Liver (tissue), 9 donors: Measurements from ENCODE around the gene KRT34. TPM values are rescaled to one million over a fixed set of nuclear protein-coding genes. Genes with fewer than 3 reads are reported as not detected.

Experiments
- DNase-seq: peaks from one replicate; pipeline ENCODE4 v3.0.0-alpha.2; 2017; ENCODE audit warnings: low spot score
- H3K27ac ChIP-seq, 2 donors: one replicate each; pipeline ENCODE4 v1.7.0; 2013; ENCODE audit warnings: inconsistent platforms in 2 of 2, low read length in 2 of 2, control low read depth in 1 of 2, low read depth in 1 of 2, mild to moderate bottlenecking in 1 of 2
- H3K27me3 ChIP-seq, 4 donors: one replicate each; pipeline versions ENCODE4 v1.6.1 to v1.7.0; 2013; ENCODE audit warnings: low read length in 3 of 4, inconsistent platforms in 1 of 4, mild to moderate bottlenecking in 1 of 4, moderate library complexity in 1 of 4; ENCODE audit not compliant: control insufficient read depth in 4 of 4, insufficient read depth in 4 of 4
- H3K36me3 ChIP-seq, 4 donors: one replicate each; pipeline versions ENCODE4 v1.6.1 to v1.7.0; 2013; ENCODE audit warnings: low read length in 3 of 4, mild to moderate bottlenecking in 3 of 4, low read depth in 1 of 4, moderate library complexity in 1 of 4; ENCODE audit not compliant: control insufficient read depth in 4 of 4, insufficient read depth in 3 of 4
- H3K4me1 ChIP-seq, 4 donors: one replicate each; pipeline versions ENCODE4 v1.6.1 to v1.7.0; 2013; ENCODE audit warnings: low read length in 3 of 4, mild to moderate bottlenecking in 3 of 4, moderate library complexity in 1 of 4; ENCODE audit not compliant: control insufficient read depth in 4 of 4, insufficient read depth in 4 of 4
- H3K4me3 ChIP-seq, 3 donors: one replicate each; pipeline versions ENCODE4 v1.6.1 to v1.7.0; 2013; ENCODE audit warnings: low read length in 3 of 3, control low read depth in 1 of 3, low read depth in 1 of 3, mild to moderate bottlenecking in 1 of 3
- H3K9ac ChIP-seq, 2 donors: one replicate each; pipeline ENCODE4 v1.7.0; 2013; ENCODE audit warnings: low read length in 2 of 2, mild to moderate bottlenecking in 2 of 2, moderate library complexity in 2 of 2, control low read depth in 1 of 2, low read depth in 1 of 2
- H3K9me3 ChIP-seq, 4 donors: one replicate each; pipeline versions ENCODE4 v1.6.1 to v1.7.0; 2013; ENCODE audit warnings: low read length in 3 of 4; ENCODE audit not compliant: control insufficient read depth in 4 of 4
- EGR1 ChIP-seq, 2 donors: IDR thresholded peaks; 2 replicates each; pipeline ENCODE4 v1.6.1; 2016 to 2018; ENCODE audit warnings: antibody characterized with exemption in 2 of 2, low read depth in 2 of 2
- FOXA1 ChIP-seq: IDR thresholded peaks from 2 replicates; pipeline ENCODE4 v1.6.1; 2016; ENCODE audit warnings: antibody characterized with exemption
- FOXA2 ChIP-seq: IDR thresholded peaks from 2 replicates; pipeline ENCODE4 v1.6.1; 2016; ENCODE audit warnings: antibody characterized with exemption
- GABPA ChIP-seq, 2 donors: IDR thresholded peaks in 1 of 2; conservative IDR thresholded peaks in 1 of 2; 2 replicates each; pipeline ENCODE4 v1.6.1; 2016; ENCODE audit warnings: antibody characterized with exemption in 2 of 2, mild to moderate bottlenecking in 1 of 2, moderate library complexity in 1 of 2
- HNF4A ChIP-seq, 2 donors: conservative IDR thresholded peaks; 2 replicates each; pipeline ENCODE4 v1.6.1; 2016; ENCODE audit warnings: antibody characterized with exemption in 2 of 2, mild to moderate bottlenecking in 2 of 2
- HNF4G ChIP-seq: IDR thresholded peaks from 2 replicates; pipeline ENCODE4 v1.6.1; 2016; ENCODE audit warnings: antibody characterized with exemption
- JUND ChIP-seq, 2 donors: IDR thresholded peaks; 2 replicates each; pipeline ENCODE4 v1.6.1; 2016; ENCODE audit warnings: antibody characterized with exemption in 2 of 2
- MAX ChIP-seq: IDR thresholded peaks from 2 replicates; pipeline ENCODE4 v1.6.1; 2016; ENCODE audit warnings: antibody characterized with exemption
- NR2F2 ChIP-seq: IDR thresholded peaks from 2 replicates; pipeline ENCODE4 v1.6.1; 2016; ENCODE audit warnings: antibody characterized with exemption
- RAD21 ChIP-seq, 2 donors: IDR thresholded peaks; 2 replicates each; pipeline ENCODE4 v1.6.1; 2016; ENCODE audit warnings: antibody characterized with exemption in 2 of 2, mild to moderate bottlenecking in 2 of 2
- RXRA ChIP-seq, 2 donors: IDR thresholded peaks; 2 replicates each; pipeline ENCODE4 v1.6.1; 2017 to 2018; ENCODE audit warnings: antibody characterized with exemption in 2 of 2, mild to moderate bottlenecking in 1 of 2
- SP1 ChIP-seq: IDR thresholded peaks from 2 replicates; pipeline ENCODE4 v1.6.1; 2018; ENCODE audit warnings: antibody characterized with exemption, mild to moderate bottlenecking
- TAF1 ChIP-seq: conservative IDR thresholded peaks from 2 replicates; pipeline ENCODE4 v1.6.1; 2016; ENCODE audit warnings: antibody characterized with exemption, mild to moderate bottlenecking
- YY1 ChIP-seq: IDR thresholded peaks from 2 replicates; pipeline ENCODE4 v1.6.1; 2016; ENCODE audit warnings: antibody characterized with exemption, mild to moderate bottlenecking
- ZBTB33 ChIP-seq: IDR thresholded peaks from 2 replicates; pipeline ENCODE4 v1.6.1; 2016; ENCODE audit warnings: antibody characterized with exemption
- WGBS: extraction: QIAGEN DNeasy Blood & Tissue Kit; methylation state at CpG from one replicate; pipeline ENCODE4 v1.1.7; 2013; 5-methylcytosine and 5-hydroxymethylcytosine counted together
- polyA plus RNA-seq, 2 donors: library from polyadenylated mRNA; stranded (reverse) in 1 of 2; unstranded in 1 of 2; fragments of 200-250 nt in 1 of 2; fragments of >200 nt in 1 of 2; fragmentation: Nextera tagmentation in 1 of 2; extraction: Ambion mirVana in 1 of 2; gene quantifications; one replicate each; pipeline versions ENCODE4 v1.2.1 to v1.2.3, GENCODE V29; 2013 to 2015
- total RNA-seq, 2 donors: library from RNA; depleted of rRNA; stranded (reverse); fragments of >200 nt; gene quantifications; one replicate each; pipeline ENCODE4 v1.2.3, GENCODE V29; 2014
- TF ChIP-seq, protein P1 (sequence below): IDR thresholded peaks from 2 replicates; pipeline ENCODE4 v1.6.1; 2016; ENCODE audit warnings: antibody characterized with exemption
- TF ChIP-seq, protein P2 (sequence below): IDR thresholded peaks from 2 replicates; pipeline ENCODE4 v1.6.1; 2016; ENCODE audit warnings: antibody characterized with exemption, mild to moderate bottlenecking
- TF ChIP-seq, protein P3 (sequence below): fragments of 150-350 bp; IDR thresholded peaks from 2 replicates; pipeline ENCODE4 v1.5.1; 2017; ENCODE audit warnings: improper control_type of control experiment, low read depth, low read length; ENCODE audit not compliant: missing input control
- donor health status: healthy.
- donor health status: healthy.
- donor health status: healthy.
- donor health status: healthy.
- donor health status: healthy.

Gene KRT34
- total and polyA plus RNA-seq, 4 donors = not detected

- H3K4me3 ChIP-seq = no peak within 1 kb of the TSS
- no peak for TF ChIP-seq SP1
- no peak for TF ChIP-seq HNF4G
- no peak for TF ChIP-seq YY1
- TF ChIP-seq, protein P1, sequence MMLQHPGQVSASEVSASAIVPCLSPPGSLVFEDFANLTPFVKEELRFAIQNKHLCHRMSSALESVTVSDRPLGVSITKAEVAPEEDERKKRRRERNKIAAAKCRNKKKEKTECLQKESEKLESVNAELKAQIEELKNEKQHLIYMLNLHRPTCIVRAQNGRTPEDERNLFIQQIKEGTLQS = no peak
- no peak for TF ChIP-seq FOXA1
- no peak for TF ChIP-seq JUND (IDR thresholded peaks at IDR 0.05)
- no peak for TF ChIP-seq NR2F2
- TF ChIP-seq GABPA (IDR thresholded peaks at IDR 0.05 in 1 of 2, conservative IDR thresholded peaks at IDR 0.05 in 1 of 2) = no peak
- TF ChIP-seq MAX = no peak
- no peak for TF ChIP-seq FOXA2
- TF ChIP-seq EGR1 (IDR thresholded peaks at IDR 0.05; ENCODE audit: low read depth in 2 of 2) = no peak
- TF ChIP-seq, protein P2, sequence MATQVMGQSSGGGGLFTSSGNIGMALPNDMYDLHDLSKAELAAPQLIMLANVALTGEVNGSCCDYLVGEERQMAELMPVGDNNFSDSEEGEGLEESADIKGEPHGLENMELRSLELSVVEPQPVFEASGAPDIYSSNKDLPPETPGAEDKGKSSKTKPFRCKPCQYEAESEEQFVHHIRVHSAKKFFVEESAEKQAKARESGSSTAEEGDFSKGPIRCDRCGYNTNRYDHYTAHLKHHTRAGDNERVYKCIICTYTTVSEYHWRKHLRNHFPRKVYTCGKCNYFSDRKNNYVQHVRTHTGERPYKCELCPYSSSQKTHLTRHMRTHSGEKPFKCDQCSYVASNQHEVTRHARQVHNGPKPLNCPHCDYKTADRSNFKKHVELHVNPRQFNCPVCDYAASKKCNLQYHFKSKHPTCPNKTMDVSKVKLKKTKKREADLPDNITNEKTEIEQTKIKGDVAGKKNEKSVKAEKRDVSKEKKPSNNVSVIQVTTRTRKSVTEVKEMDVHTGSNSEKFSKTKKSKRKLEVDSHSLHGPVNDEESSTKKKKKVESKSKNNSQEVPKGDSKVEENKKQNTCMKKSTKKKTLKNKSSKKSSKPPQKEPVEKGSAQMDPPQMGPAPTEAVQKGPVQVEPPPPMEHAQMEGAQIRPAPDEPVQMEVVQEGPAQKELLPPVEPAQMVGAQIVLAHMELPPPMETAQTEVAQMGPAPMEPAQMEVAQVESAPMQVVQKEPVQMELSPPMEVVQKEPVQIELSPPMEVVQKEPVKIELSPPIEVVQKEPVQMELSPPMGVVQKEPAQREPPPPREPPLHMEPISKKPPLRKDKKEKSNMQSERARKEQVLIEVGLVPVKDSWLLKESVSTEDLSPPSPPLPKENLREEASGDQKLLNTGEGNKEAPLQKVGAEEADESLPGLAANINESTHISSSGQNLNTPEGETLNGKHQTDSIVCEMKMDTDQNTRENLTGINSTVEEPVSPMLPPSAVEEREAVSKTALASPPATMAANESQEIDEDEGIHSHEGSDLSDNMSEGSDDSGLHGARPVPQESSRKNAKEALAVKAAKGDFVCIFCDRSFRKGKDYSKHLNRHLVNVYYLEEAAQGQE = no peak
- TF ChIP-seq ZBTB33 = no peak
- TF ChIP-seq TAF1 = no peak
- TF ChIP-seq RAD21 (IDR thresholded peaks at IDR 0.05) = no peak
- TF ChIP-seq RXRA (IDR thresholded peaks at IDR 0.05) = no peak
- TF ChIP-seq HNF4A (conservative IDR thresholded peaks at IDR 0.05) = no peak
- TF ChIP-seq, protein P3, sequence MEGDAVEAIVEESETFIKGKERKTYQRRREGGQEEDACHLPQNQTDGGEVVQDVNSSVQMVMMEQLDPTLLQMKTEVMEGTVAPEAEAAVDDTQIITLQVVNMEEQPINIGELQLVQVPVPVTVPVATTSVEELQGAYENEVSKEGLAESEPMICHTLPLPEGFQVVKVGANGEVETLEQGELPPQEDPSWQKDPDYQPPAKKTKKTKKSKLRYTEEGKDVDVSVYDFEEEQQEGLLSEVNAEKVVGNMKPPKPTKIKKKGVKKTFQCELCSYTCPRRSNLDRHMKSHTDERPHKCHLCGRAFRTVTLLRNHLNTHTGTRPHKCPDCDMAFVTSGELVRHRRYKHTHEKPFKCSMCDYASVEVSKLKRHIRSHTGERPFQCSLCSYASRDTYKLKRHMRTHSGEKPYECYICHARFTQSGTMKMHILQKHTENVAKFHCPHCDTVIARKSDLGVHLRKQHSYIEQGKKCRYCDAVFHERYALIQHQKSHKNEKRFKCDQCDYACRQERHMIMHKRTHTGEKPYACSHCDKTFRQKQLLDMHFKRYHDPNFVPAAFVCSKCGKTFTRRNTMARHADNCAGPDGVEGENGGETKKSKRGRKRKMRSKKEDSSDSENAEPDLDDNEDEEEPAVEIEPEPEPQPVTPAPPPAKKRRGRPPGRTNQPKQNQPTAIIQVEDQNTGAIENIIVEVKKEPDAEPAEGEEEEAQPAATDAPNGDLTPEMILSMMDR = no peak
- H3K27ac ChIP-seq = no peak within 1 kb of the TSS
- no peaks in the 10 kb centered on the region for H3K9me3 ChIP-seq
- WGBS = 90% methylated on average over 16 of the region's 16 CpGs
- no peaks in the 10 kb centered on the region for H3K27me3 ChIP-seq
- no peak for DNase-seq
- H3K36me3 ChIP-seq = no peaks in the 10 kb centered on the region
- H3K9ac ChIP-seq = no peak within 1 kb of the TSS
- no peaks in the 10 kb centered on the region for H3K4me1 ChIP-seq
Observed at GRCh38 chr17:41396996-41397660, 15.0 kb upstream of the KRT34 start, which contains the start of gene KRT31. KRT31 (minus strand) TSS chr17:41397608; CDS start chr17:41397539, 69 bp downstream.
